ENCODE measurements around the gene GPR78. TPM values are rescaled to one million over a fixed set of nuclear protein-coding genes. Genes with fewer than 3 reads are reported as not detected.

Gene GPR78
- total RNA-seq, 1 experiment from 2014 or later = 3.4 TPM

DNA sequence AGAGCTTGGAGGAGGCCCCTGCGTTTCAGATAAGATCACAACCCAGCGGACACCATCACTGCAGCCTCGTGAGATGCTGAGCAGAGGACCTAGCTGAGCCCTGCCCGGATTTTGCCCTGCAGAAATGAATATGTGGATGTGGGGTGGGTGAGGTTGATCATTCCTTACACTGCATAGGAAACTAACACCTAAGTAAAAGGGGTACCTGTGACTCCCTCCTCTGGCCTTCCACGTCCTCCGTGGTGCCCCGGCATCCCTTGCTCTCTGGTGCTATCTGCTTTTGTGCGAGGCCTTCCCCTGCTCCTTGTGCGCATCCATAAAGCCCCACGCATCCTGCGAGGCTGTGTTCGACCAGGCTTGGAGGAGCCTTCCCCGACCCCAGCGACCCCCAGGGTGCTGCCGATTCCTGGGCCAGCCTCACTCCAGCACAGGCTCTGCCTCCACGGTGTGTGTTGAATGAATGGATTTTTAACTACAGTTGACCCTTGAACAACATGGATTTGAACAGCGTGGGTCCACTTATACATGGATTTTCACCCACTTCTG, 25.6 kb upstream of the GPR78 start:
- Histone ChIP-seq H3K4me2 (ENCODE audit: insufficient read depth, insufficient read length, low read length) (no peak overlapping the region), H3K9ac (ENCODE audit: extremely low read depth, insufficient read length, low read length) (no peak overlapping the region), H4K5ac (ENCODE audit: insufficient read length, low read depth, low read length) (no peak overlapping the region), H3K27me3 (ENCODE audit: insufficient read depth, low read length) (no peaks in the 10 kb centered on the region), H3K23ac (ENCODE audit: insufficient read length, low read depth, low read length) (no peak overlapping the region), H2BK5ac (ENCODE audit: insufficient read length, low read length) (no peak overlapping the region), H2BK15ac (ENCODE audit: low read depth, low read length) (no peak overlapping the region), H4K8ac (replicated peaks; ENCODE audit: insufficient read length, low read depth, low read length) (no peak overlapping the region), H3K23me2 (ENCODE audit: insufficient read length, low read depth, low read length, poor library complexity, severe bottlenecking) (no peaks in the 10 kb centered on the region), H3K18ac (ENCODE audit: insufficient read length, low read depth, low read length) (no peak overlapping the region), H4K91ac (ENCODE audit: insufficient read length, low read depth, low read length) (no peak overlapping the region), H2BK20ac (ENCODE audit: low read depth, low read length, poor library complexity, severe bottlenecking) (no peak overlapping the region), H3T11ph (ENCODE audit: low read length) (no peak overlapping the region), H2BK120ac (ENCODE audit: low read depth, low read length, poor library complexity, severe bottlenecking) (no peak overlapping the region), H2BK12ac (ENCODE audit: insufficient read length, low read depth, low read length) (no peak overlapping the region), H3K79me1 (ENCODE audit: insufficient read depth, low read depth, low read length, poor library complexity, severe bottlenecking) (no peaks in the 10 kb centered on the region), H2AFZ (ENCODE audit: low read length) (no peak overlapping the region), H3K9me3 (ENCODE audit: control insufficient read depth, low read depth, low read length) (no peaks in the 10 kb centered on the region), H3K79me2 (ENCODE audit: insufficient read depth, low read length) (no peaks in the 10 kb centered on the region), H4K20me1 (ENCODE audit: control insufficient read depth, insufficient read depth, insufficient read length) (peaks cover 2% of the 10 kb centered on the region), H3K27ac (ENCODE audit: insufficient read length, low read depth, low read length) (no peak overlapping the region), H3K56ac (ENCODE audit: insufficient read length, low read depth, low read length) (no peak overlapping the region), H2AK5ac (ENCODE audit: insufficient read length, low read length) (no peak overlapping the region), H3K4me1 (ENCODE audit: insufficient read depth, low read length) (no peaks in the 10 kb centered on the region), H3K14ac (ENCODE audit: insufficient read depth, low read length) (no peak overlapping the region; the same call in 1 of the 2 replicates), H3K4ac (ENCODE audit: low read depth, low read length) (no peak overlapping the region)
- Mint-ChIP-seq H3K36me3 (ENCODE audit: insufficient read depth in 1 of 3, low read depth in 3 of 3) (no peaks in the 10 kb centered on the region), H3K27me3 (ENCODE audit: low read depth) (no peaks in the 10 kb centered on the region; the same call in none of the 2 replicates), H3K4me3 (no peak overlapping the region; a peak in 1 of 5 replicates), H3K9me3 (no peaks in the 10 kb centered on the region; a peak in 1 of 5 replicates), H3K4me1 (peaks cover 22 to 26% of the 10 kb centered on the region in 2 experiments), H3K27ac (peak overlapping the region in 1 of 3 experiments; percentile 86; a peak in 2 of 7 replicates)
- no peak for DNase-seq
- TF ChIP-seq, protein P1, sequence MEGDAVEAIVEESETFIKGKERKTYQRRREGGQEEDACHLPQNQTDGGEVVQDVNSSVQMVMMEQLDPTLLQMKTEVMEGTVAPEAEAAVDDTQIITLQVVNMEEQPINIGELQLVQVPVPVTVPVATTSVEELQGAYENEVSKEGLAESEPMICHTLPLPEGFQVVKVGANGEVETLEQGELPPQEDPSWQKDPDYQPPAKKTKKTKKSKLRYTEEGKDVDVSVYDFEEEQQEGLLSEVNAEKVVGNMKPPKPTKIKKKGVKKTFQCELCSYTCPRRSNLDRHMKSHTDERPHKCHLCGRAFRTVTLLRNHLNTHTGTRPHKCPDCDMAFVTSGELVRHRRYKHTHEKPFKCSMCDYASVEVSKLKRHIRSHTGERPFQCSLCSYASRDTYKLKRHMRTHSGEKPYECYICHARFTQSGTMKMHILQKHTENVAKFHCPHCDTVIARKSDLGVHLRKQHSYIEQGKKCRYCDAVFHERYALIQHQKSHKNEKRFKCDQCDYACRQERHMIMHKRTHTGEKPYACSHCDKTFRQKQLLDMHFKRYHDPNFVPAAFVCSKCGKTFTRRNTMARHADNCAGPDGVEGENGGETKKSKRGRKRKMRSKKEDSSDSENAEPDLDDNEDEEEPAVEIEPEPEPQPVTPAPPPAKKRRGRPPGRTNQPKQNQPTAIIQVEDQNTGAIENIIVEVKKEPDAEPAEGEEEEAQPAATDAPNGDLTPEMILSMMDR (conservative IDR thresholded peaks at IDR 0.05) = no peak
- WGBS (ENCODE audit: extremely low coverage, insufficient read length, low lambda C conversion rate) = no CpG with 5 or more reads among the region's 17 CpGs
